Stomach (tissue), 4 donors: ENCODE data around the gene ZDHHC18.

ENCODE experiments used
- CTCF ChIP-seq, 7 experiments: fragments of 450-650 bp in 4 of 7; fragments of 200-600 bp in 3 of 7; sonication (generic) in 3 of 7; IDR thresholded peaks; one replicate each; pipeline ENCODE4 v1.5.1; 2016 to 2019; ENCODE audit warnings: antibody characterized with exemption in 7 of 7, control low read depth in 2 of 7, mild to moderate bottlenecking in 1 of 7
- EP300 ChIP-seq: sonication (generic); formaldehyde crosslinking; IDR thresholded peaks from one replicate; pipeline ENCODE4 v1.6.1; 2017; ENCODE audit warnings: antibody characterized with exemption
- POLR2A ChIP-seq, 4 donors: fragments of 450-650 bp; IDR thresholded peaks; one replicate each; pipeline ENCODE4 v1.6.1; 2016; ENCODE audit warnings: antibody characterized with exemption in 4 of 4, control low read depth in 2 of 4, mild to moderate bottlenecking in 1 of 4, moderate library complexity in 1 of 4

DNA sequence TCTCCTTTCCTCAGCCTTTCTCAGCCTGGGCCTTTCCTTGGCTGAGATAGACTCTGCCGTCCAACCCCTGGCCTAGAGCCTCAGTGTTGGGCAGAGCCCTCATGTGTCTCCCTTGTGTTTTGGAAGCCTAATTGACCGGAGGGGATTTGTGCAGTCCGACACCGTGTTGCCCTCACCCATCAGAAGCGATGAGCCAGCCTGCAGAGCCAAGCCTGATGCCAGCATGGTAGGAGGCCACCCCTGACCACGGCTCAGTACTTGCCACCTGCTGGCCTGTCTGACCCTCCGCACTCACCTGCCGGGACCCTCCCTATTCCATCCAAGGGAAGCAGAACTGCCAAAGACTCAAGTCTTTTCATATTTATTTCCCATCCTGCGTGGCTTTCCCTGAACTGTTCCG lies 27.1 kb downstream of the ZDHHC18 start:
- TF ChIP-seq POLR2A (IDR thresholded peaks at IDR 0.05) (no peak), CTCF (IDR thresholded peaks at IDR 0.05) (no peak), EP300 (no peak)
